CD8-positive, alpha-beta memory T cell (primary cell): ENCODE data around the gene ALOX5AP. TPM values are rescaled to one million over a fixed set of nuclear protein-coding genes. Genes with fewer than 3 reads are reported as not detected.

Experiments
- CTCF ChIA-PET: fragments of 350-600 bp; sonication (Branson Sonifier 250); formaldehyde crosslinking; loops from one replicate; lab custom pipeline; 2021; ENCODE audit warnings: antibody characterized with exemption; lab: Charles Lee
- POLR2A ChIA-PET: fragments of 350-600 bp; sonication (Branson Sonifier 250); formaldehyde crosslinking; loops from one replicate; lab custom pipeline; 2021; ENCODE audit warnings: antibody characterized with exemption; lab: Charles Lee
- DNase-seq, 5 donors: peaks; one replicate each; pipeline versions ENCODE4 v3.0.0 to v3.0.0-alpha.2; 2020 to 2022; ENCODE audit warnings: mixed read lengths in 1 of 5
- H3K27ac ChIP-seq: one replicate; pipeline ENCODE4 v1.7.0; 2013; ENCODE audit warnings: low read depth, mild to moderate bottlenecking, low read length, moderate library complexity
- H3K27me3 ChIP-seq: 2 replicates; pipeline ENCODE4 v1.7.0; 2013; ENCODE audit warnings: low read length, mild to moderate bottlenecking; ENCODE audit not compliant: insufficient read depth, poor library complexity, severe bottlenecking
- H3K36me3 ChIP-seq: 2 replicates; pipeline ENCODE4 v1.7.0; 2013; ENCODE audit warnings: mild to moderate bottlenecking, low read length, moderate library complexity; ENCODE audit not compliant: insufficient read depth
- H3K4me1 ChIP-seq: 2 replicates; pipeline ENCODE4 v1.7.0; 2013; ENCODE audit warnings: mild to moderate bottlenecking, low read length, moderate library complexity; ENCODE audit not compliant: insufficient read depth
- H3K4me3 ChIP-seq: 2 replicates; pipeline ENCODE4 v1.7.0; 2013; ENCODE audit warnings: mild to moderate bottlenecking, low read length
- H3K9me3 ChIP-seq: 2 replicates; pipeline ENCODE4 v1.7.0; 2013; ENCODE audit warnings: mild to moderate bottlenecking, low read length
- H3K27ac Mint-ChIP-seq, 8 donors: one replicate each; pipeline ENCODE4 v1.8.0; 2020 to 2021; ENCODE audit warnings: mixed read lengths in 8 of 8, mild to moderate bottlenecking in 6 of 8, inconsistent platforms in 3 of 8, moderate library complexity in 3 of 8
- H3K27me3 Mint-ChIP-seq, 2 donors: one replicate each; pipeline ENCODE4 v1.8.0; 2020 to 2021; ENCODE audit warnings: mixed read lengths in 2 of 2, mild to moderate bottlenecking in 1 of 2, moderate library complexity in 1 of 2
- H3K36me3 Mint-ChIP-seq, 3 donors: one replicate each; pipeline ENCODE4 v1.8.0; 2020 to 2021; ENCODE audit warnings: mixed read lengths in 3 of 3, inconsistent platforms in 1 of 3, mild to moderate bottlenecking in 1 of 3
- H3K4me1 Mint-ChIP-seq, 3 donors: one replicate each; pipeline ENCODE4 v1.8.0; 2020 to 2021; ENCODE audit warnings: mixed read lengths in 3 of 3, inconsistent platforms in 1 of 3, mild to moderate bottlenecking in 1 of 3
- H3K4me3 Mint-ChIP-seq, 7 donors: one replicate each; pipeline ENCODE4 v1.8.0; 2020 to 2021; ENCODE audit warnings: mixed read lengths in 7 of 7, mild to moderate bottlenecking in 6 of 7, moderate library complexity in 4 of 7, inconsistent platforms in 2 of 7
- H3K9me3 Mint-ChIP-seq, 5 donors: one replicate each; pipeline ENCODE4 v1.8.0; 2020 to 2022; ENCODE audit warnings: mixed read lengths in 5 of 5, mild to moderate bottlenecking in 3 of 5, moderate library complexity in 2 of 5, inconsistent platforms in 1 of 5
- polyA plus RNA-seq: library from polyadenylated mRNA; unstranded; fragments of 300-500 nt; fragmentation: Illumina TruSeq; gene quantifications from one replicate; pipeline ENCODE4 v1.2.3, GENCODE V29; 2021
- total RNA-seq, 2 experiments: library from RNA; stranded (reverse); gene quantifications; one replicate each; pipeline ENCODE4 v1.2.3, GENCODE V29; 2021

ALOX5AP gene
- total and polyA plus RNA-seq, 3 experiments from 2014 or later = 19.1 to 335 (median 21.7) TPM

GRCh38 chr13:30786648-30787047, 51.3 kb downstream of the ALOX5AP start:
- ChIA-PET CTCF (no interaction called here), POLR2A (no interaction called here)
- Mint-ChIP-seq H3K36me3 (peaks cover 0 to 22% (median 9%) of the 10 kb centered on the region in 3 donors), H3K4me3 (no peak overlapping the region), H3K27ac (no peak overlapping the region), H3K4me1 (no peaks in the 10 kb centered on the region), H3K9me3 (peaks cover 0 to 4% (median 0%) of the 10 kb centered on the region in 5 donors), H3K27me3 (peaks cover 0 to 1% of the 10 kb centered on the region in 2 donors)
- DNase-seq = no peak
- Histone ChIP-seq H3K27ac (no peak overlapping the region), H3K4me1 (no peaks in the 10 kb centered on the region), H3K27me3 (no peaks in the 10 kb centered on the region), H3K4me3 (no peak overlapping the region), H3K9me3 (no peaks in the 10 kb centered on the region), H3K36me3 (no peaks in the 10 kb centered on the region)

GRCh38 chr13:30787738-30788525, 52.6 kb downstream of the ALOX5AP start:
- Histone ChIP-seq H3K27me3 (no peaks in the 10 kb centered on the region), H3K27ac (no peak overlapping the region), H3K4me3 (no peak overlapping the region), H3K4me1 (no peaks in the 10 kb centered on the region), H3K36me3 (no peaks in the 10 kb centered on the region), H3K9me3 (no peaks in the 10 kb centered on the region)
- Mint-ChIP-seq H3K9me3 (peaks cover 0 to 2% (median 0%) of the 10 kb centered on the region in 5 donors), H3K4me3 (no peak overlapping the region), H3K27ac (no peak overlapping the region), H3K27me3 (peaks cover 0 to 1% of the 10 kb centered on the region in 2 donors), H3K36me3 (peaks cover 0 to 16% (median 9%) of the 10 kb centered on the region in 3 donors), H3K4me1 (no peaks in the 10 kb centered on the region)
- no peak for DNase-seq
- CTCF ChIA-PET = interaction anchor here (1.2 kb wide), 1 partner anchor 14 kb away, joined by 3 read pairs; no protein-coding TSS in a partner anchor
- POLR2A ChIA-PET = no interaction called here

GRCh38 chr13:30789166-30789862, 54.0 kb downstream of the ALOX5AP start:
- H3K9me3 ChIP-seq = no peaks in the 10 kb centered on the region
- ChIA-PET CTCF (no interaction called here), POLR2A (no interaction called here)
- no peak for DNase-seq
- H3K27me3 ChIP-seq = no peaks in the 10 kb centered on the region
- Mint-ChIP-seq H3K4me3 (no peak overlapping the region), H3K27me3 (peaks cover 0 to 3% of the 10 kb centered on the region in 2 donors), H3K4me1 (no peaks in the 10 kb centered on the region), H3K9me3 (no peaks in the 10 kb centered on the region), H3K27ac (peak overlapping the region in 1 of 8 donors; percentile 74), H3K36me3 (peaks cover 0 to 9% (median 3%) of the 10 kb centered on the region in 3 donors)
- no peak overlapping the region for H3K27ac ChIP-seq
- H3K4me3 ChIP-seq = no peak overlapping the region
- no peaks in the 10 kb centered on the region for H3K4me1 ChIP-seq
- no peaks in the 10 kb centered on the region for H3K36me3 ChIP-seq

DNA sequence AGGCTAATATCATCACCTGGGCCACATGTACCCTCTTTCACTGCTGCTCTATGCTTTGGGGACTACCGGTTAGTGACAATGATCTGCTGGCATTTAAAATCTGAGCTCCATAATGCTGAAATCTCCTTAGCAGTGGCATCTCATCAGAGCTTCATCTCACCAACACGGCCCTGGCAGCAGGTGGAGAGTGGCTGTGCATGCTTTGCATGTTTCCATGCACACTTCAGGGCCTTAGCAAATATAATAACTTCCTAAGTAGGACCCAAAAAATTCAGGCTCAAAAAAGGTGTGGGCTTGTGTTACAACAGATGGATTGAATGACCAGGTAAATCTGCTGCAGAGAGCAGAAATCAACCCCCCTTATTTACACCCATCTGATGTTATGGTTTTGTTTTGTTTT, 55.2 kb downstream of the ALOX5AP start:
- H3K36me3 Mint-ChIP-seq = peaks cover 0 to 5% (median 3%) of the 10 kb centered on the region in 3 donors

GRCh38 chr13:30791354-30792001, 56.1 kb downstream of the ALOX5AP start:
- no peak for DNase-seq
- Mint-ChIP-seq H3K4me1 (peaks cover 13 to 20% (median 14%) of the 10 kb centered on the region in 3 donors), H3K36me3 (peaks cover 0 to 5% (median 3%) of the 10 kb centered on the region in 3 donors), H3K9me3 (no peaks in the 10 kb centered on the region), H3K4me3 (no peak overlapping the region), H3K27ac (no peak overlapping the region), H3K27me3 (peaks cover 0 to 4% of the 10 kb centered on the region in 2 donors)
- no peaks in the 10 kb centered on the region for H3K27me3 ChIP-seq
- no peak overlapping the region for H3K27ac ChIP-seq
- no peak overlapping the region for H3K4me3 ChIP-seq
- H3K9me3 ChIP-seq = no peaks in the 10 kb centered on the region
- ChIA-PET POLR2A (no interaction called here), CTCF (interaction anchor here (0.9 kb wide), 1 partner anchor 12 kb away, joined by 3 read pairs; no protein-coding TSS in a partner anchor)
- H3K4me1 ChIP-seq = peaks cover 9% of the 10 kb centered on the region
- H3K36me3 ChIP-seq = no peaks in the 10 kb centered on the region

More for the DNA sequence above, 55.2 kb downstream of the ALOX5AP start:
- H3K27ac Mint-ChIP-seq = no peak overlapping the region
- no peak overlapping the region for H3K4me3 ChIP-seq
- no peak overlapping the region for H3K27ac ChIP-seq
- peaks cover 5 to 11% (median 5%) of the 10 kb centered on the region in 3 donors for H3K4me1 Mint-ChIP-seq
- ChIA-PET POLR2A (no interaction called here), CTCF (no interaction called here)
- no peak overlapping the region for H3K4me3 Mint-ChIP-seq
- no peaks in the 10 kb centered on the region for H3K27me3 ChIP-seq
- H3K9me3 Mint-ChIP-seq = no peaks in the 10 kb centered on the region
- H3K36me3 ChIP-seq = no peaks in the 10 kb centered on the region
- peaks cover 0 to 4% of the 10 kb centered on the region in 2 donors for H3K27me3 Mint-ChIP-seq
- H3K9me3 ChIP-seq = no peaks in the 10 kb centered on the region
- no peak for DNase-seq
- no peaks in the 10 kb centered on the region for H3K4me1 ChIP-seq

DNA sequence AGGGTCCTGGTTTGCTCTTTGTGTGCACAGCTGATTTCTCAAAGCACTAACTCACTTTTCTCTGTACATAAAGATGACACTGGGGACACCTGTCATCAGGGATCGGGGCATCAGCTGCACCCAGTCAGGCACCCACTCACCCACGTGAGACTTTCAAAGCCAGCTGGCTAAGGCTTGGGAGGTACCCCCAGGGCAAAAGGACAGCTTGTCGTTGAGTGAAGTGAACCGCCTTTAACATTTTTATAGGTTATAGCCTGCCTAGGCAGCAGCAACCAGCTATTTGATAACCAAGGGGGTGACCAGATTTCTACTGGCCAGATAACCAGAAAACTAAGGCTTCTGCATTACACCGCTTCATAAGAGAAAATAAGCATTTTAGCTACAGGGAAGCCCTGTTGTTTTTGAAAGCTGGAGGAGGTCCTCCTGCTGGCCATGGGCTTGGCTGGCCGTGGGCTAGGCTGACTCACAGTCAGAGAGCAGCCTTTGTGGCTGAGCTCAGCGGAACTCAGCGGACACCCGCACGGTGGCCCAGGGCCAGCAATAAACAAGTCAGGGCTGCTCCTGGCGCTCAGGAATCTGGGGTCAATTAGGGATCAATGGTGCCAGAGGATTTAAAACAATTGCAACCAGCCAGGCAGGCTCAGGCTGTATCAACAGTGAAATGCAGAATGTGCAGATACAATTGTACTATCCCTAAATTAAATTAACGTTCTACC, 57.1 kb downstream of the ALOX5AP start:
- Mint-ChIP-seq H3K27ac (no peak overlapping the region), H3K27me3 (peaks cover 0 to 4% of the 10 kb centered on the region in 2 donors), H3K4me1 (peaks cover 16 to 27% (median 21%) of the 10 kb centered on the region in 3 donors), H3K36me3 (peaks cover 0 to 3% (median 0%) of the 10 kb centered on the region in 3 donors), H3K9me3 (no peaks in the 10 kb centered on the region), H3K4me3 (no peak overlapping the region)
- DNase-seq = no peak
- peaks cover 12% of the 10 kb centered on the region for H3K4me1 ChIP-seq
- no peak overlapping the region for H3K4me3 ChIP-seq
- no peaks in the 10 kb centered on the region for H3K9me3 ChIP-seq
- no peaks in the 10 kb centered on the region for H3K27me3 ChIP-seq
- POLR2A ChIA-PET = no interaction called here
- H3K27ac ChIP-seq = no peak overlapping the region
- CTCF ChIA-PET = interaction anchor here (0.9 to 1.1 kb wide), 2 partner anchors 10 to 11 kb away, joined by 3 read pairs; no protein-coding TSS in a partner anchor
- no peaks in the 10 kb centered on the region for H3K36me3 ChIP-seq

DNA sequence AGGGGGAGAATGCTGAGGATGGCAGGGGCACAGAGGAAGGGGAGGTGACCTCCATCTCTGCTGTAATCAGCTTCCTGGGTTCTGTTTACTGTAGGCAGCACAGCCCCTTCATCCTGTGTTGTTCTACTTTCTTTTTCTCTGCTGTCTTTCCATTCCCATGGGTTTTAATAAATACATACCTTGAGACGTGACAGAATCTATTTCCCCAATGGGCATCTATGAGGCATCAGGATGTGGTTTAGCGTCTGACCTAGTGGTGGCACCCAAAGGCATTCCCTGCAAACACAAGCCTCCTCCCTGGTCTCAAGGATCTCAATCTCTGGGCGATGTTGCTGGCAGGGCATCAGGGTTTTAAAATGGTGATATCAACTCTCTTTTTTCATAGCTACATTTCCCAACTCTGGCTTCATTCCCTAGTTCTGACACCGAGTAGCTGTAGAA, 60.8 kb downstream of the ALOX5AP start:
- POLR2A ChIA-PET = interaction anchor here (0.6 kb wide), 1 partner anchor 34 kb away, joined by 6 read pairs; no protein-coding TSS in a partner anchor
- H3K4me3 ChIP-seq = peak overlapping the region; percentile 12
- Mint-ChIP-seq H3K36me3 (no peaks in the 10 kb centered on the region), H3K27me3 (peaks cover 0 to 3% of the 10 kb centered on the region in 2 donors), H3K27ac (peak overlapping the region in 7 of 8 donors; percentile 25 to 90 (median 86)), H3K4me3 (peak overlapping the region in 6 of 7 donors; percentile 35 to 83 (median 66)), H3K4me1 (peaks cover 16 to 35% (median 21%) of the 10 kb centered on the region in 3 donors), H3K9me3 (no peaks in the 10 kb centered on the region)
- H3K9me3 ChIP-seq = no peaks in the 10 kb centered on the region
- CTCF ChIA-PET = interaction anchor here (1.1 to 1.7 kb wide), 5 partner anchors 7 to 117 kb away, joined by 3 to 6 read pairs (median 3); no protein-coding TSS in a partner anchor
- no peaks in the 10 kb centered on the region for H3K36me3 ChIP-seq
- no peaks in the 10 kb centered on the region for H3K27me3 ChIP-seq
- no peak overlapping the region for H3K27ac ChIP-seq
- H3K4me1 ChIP-seq = peaks cover 12% of the 10 kb centered on the region
- DNase-seq = no peak
